Measurements from ENCODE around the gene MRPS15. TPM values are rescaled to one million over a fixed set of nuclear protein-coding genes. Genes with fewer than 3 reads are reported as not detected.

Gene MRPS15
- polyA plus RNA-seq, 1 experiment, result 73.5 TPM

DNA sequence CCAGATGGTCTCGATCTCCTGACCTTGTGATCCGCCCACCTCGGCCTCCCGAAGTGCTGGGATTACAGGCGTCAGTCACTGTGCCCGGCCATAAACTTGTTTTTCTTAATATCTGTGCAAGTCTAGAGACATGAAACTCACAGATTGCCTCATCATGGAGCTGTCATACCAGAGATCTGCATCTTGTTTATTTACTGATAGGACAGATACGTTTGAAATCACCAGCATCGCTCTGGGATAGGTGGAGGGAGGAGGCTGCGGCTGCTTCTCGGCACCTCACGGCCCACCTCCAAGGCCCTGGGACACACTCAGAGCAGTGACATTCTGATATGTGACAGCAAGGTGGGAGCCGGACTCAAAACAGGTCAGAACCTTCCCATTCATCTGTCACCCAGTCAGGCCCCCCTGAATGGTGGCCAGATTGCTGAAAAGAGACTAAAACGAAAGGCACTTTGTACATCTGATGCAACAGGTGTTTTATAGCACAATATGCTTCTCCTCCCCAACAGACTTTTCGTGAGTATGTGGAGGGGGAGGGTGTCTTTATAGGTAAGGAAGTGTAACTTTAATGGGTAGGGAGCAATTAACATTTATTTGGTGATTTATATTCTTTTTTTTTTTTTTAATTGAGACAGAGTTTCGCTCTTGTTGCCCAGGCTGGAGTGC is 48.4 kb downstream of the MRPS15 start:
- no peaks in the 10 kb centered on the region; the same call in 1 of the 2 replicates for H3K9me3 ChIP-seq (ENCODE audit: control insufficient read depth, insufficient read depth, low read length)
- no peak overlapping the region for H3K27ac ChIP-seq (ENCODE audit: low read depth, low read length)
- TF ChIP-seq, protein P1, sequence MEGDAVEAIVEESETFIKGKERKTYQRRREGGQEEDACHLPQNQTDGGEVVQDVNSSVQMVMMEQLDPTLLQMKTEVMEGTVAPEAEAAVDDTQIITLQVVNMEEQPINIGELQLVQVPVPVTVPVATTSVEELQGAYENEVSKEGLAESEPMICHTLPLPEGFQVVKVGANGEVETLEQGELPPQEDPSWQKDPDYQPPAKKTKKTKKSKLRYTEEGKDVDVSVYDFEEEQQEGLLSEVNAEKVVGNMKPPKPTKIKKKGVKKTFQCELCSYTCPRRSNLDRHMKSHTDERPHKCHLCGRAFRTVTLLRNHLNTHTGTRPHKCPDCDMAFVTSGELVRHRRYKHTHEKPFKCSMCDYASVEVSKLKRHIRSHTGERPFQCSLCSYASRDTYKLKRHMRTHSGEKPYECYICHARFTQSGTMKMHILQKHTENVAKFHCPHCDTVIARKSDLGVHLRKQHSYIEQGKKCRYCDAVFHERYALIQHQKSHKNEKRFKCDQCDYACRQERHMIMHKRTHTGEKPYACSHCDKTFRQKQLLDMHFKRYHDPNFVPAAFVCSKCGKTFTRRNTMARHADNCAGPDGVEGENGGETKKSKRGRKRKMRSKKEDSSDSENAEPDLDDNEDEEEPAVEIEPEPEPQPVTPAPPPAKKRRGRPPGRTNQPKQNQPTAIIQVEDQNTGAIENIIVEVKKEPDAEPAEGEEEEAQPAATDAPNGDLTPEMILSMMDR (IDR thresholded peaks at IDR 0.05; ENCODE audit: low read depth, low read length), result no peak
- CTCF ChIA-PET, result no interaction called here
- no peaks in the 10 kb centered on the region for H3K27me3 ChIP-seq (ENCODE audit: control insufficient read depth, insufficient read depth, low read length)
- H3K4me3 ChIP-seq (ENCODE audit: low read depth, low read length), result no peak overlapping the region
- POLR2A ChIA-PET, result no interaction called here
- no peak for DNase-seq (ENCODE audit: low read depth, low spot score)

DNA sequence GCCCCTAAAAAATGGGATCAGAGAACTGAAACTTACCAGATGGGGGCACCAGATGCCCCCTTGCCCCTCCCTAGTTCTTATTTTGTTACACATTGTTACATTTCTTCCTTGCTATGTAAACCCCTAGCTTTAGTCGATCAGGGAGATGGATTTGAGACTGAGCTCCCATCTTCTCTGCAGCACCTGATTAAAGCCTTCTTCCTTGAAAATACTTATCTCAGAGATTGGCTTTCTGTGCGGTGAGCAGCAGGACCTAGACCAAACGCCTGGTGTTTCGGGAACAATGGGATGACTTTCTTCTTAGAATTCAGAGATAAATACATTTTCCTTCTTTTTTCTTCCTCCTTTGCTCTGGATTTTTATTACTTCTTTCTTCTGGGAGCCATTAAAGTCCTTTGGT is 49.8 kb downstream of the MRPS15 start:
- Histone ChIP-seq H3K9me3 (ENCODE audit: control insufficient read depth, insufficient read depth, low read length) (no peaks in the 10 kb centered on the region; the same call in 1 of the 2 replicates), H3K4me3 (ENCODE audit: low read depth, low read length) (no peak overlapping the region), H3K27ac (ENCODE audit: low read depth, low read length) (no peak overlapping the region), H3K27me3 (ENCODE audit: control insufficient read depth, insufficient read depth, low read length) (no peaks in the 10 kb centered on the region)
- DNase-seq (ENCODE audit: low read depth, low spot score), result no peak
- CTCF ChIA-PET, result interaction anchor here (0.6 to 1.0 kb wide), 2 partner anchors 10 to 71 kb away, joined by 3 read pairs; no protein-coding TSS in a partner anchor
- TF ChIP-seq, protein P1 (IDR thresholded peaks at IDR 0.05; ENCODE audit: low read depth, low read length), result no peak
- POLR2A ChIA-PET, result no interaction called here

DNA sequence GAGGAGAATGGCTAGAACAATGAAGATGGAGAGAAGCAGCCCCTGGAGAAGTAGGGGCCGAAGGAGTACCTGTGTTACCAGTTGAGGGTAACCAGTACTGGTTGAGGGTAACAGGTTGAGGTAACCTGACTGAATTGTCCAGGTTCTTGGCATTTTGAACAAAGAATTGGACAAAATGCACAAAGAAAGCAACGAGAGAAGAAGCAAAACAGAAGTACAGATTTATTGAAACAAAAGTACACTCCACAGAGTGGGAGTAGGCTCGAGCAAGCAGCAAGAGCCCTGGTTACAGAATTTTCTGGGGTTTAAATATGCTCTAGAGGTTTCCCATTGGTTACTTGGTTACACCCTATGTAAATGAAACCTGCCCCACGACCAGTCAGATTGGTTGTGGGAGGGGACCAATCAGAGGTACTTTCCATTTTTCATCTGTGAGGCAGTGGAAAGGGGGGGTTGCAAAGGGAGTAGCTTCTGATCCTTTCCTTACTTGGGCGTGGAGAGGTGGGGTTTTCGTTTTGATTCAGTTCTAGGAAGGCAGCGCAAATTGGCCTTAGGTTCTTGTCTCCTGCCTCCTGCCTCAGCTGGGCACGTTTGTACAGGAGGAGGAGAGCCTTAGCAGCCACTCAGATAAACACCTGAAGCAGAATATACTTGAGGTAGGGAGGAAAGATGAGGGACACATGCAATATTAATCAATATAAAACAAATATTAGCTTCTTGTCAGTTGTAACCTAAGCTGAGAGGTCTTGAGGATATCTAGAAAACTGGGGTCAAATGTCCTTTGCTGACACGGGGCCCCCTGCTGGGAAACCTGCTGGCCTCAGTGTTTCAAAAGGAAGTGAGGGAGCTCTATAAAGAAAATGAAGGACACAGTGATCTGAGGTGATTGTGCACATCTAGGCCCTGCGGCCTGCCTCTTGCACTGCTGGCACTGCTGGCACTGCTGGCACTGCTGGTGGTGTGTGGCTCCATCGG is 52.2 kb downstream of the MRPS15 start:
- Histone ChIP-seq H3K9me3 (ENCODE audit: control insufficient read depth, insufficient read depth, low read length) (no peaks in the 10 kb centered on the region; the same call in 1 of the 2 replicates), H3K27ac (ENCODE audit: low read depth, low read length) (no peak overlapping the region), H3K4me3 (ENCODE audit: low read depth, low read length) (no peak overlapping the region), H3K27me3 (ENCODE audit: control insufficient read depth, insufficient read depth, low read length) (no peaks in the 10 kb centered on the region)
- ChIA-PET POLR2A (interaction anchor here (0.6 to 0.7 kb wide), 2 partner anchors 14 to 163 kb away, joined by 3 to 10 read pairs; no protein-coding TSS in a partner anchor), CTCF (interaction anchor here (0.8 to 1.7 kb wide), 4 partner anchors 10 to 262 kb away, joined by 3 to 5 read pairs (median 4); partner anchors contain the start of gene TRAPPC3)
- TF ChIP-seq, protein P1 (IDR thresholded peaks at IDR 0.05; ENCODE audit: low read depth, low read length), result no peak
- no peak for DNase-seq (ENCODE audit: low read depth, low spot score)

DNA sequence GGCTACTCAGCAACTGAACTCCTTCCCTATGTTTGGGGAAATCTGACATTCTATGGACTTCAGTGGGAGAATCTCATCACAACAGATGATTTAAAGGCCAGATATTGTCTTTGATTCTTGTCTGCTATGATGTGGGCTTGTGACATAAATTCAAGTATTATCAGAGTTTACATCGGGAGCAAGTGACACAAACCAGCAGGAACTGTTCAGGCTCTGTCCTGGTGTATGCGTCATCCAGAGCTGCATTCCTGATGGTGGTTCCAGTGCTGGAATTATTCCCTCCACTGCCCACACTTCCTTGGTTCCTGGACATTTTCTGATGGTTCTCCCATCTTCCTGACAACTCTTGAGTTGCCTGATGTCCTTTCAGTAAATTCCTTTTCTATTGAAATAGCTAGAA is 55.7 kb downstream of the MRPS15 start:
- ChIA-PET POLR2A (interaction anchor here (1.9 kb wide), 1 partner anchor 22 kb away, joined by 7 read pairs; the partner anchor contains the start of gene STK40), CTCF (interaction anchor here (0.6 to 1.2 kb wide), 5 partner anchors 12 to 108 kb away, joined by 3 to 7 read pairs (median 5); no protein-coding TSS in a partner anchor)
- no peak for DNase-seq (ENCODE audit: low read depth, low spot score)
- no peaks in the 10 kb centered on the region; the same call in 1 of the 2 replicates for H3K9me3 ChIP-seq (ENCODE audit: control insufficient read depth, insufficient read depth, low read length)
- TF ChIP-seq, protein P1 (IDR thresholded peaks at IDR 0.05; ENCODE audit: low read depth, low read length), result no peak
- H3K4me3 ChIP-seq (ENCODE audit: low read depth, low read length), result no peak overlapping the region
- H3K27me3 ChIP-seq (ENCODE audit: control insufficient read depth, insufficient read depth, low read length), result no peaks in the 10 kb centered on the region
- H3K27ac ChIP-seq (ENCODE audit: low read depth, low read length), result no peak overlapping the region
